CD4-positive, alpha-beta T cell treated with Interleukin-6 at 100 ng/mL for 8 hours (primary cell): ENCODE measurements around the gene ERAL1.
"Not testable (repeated sequence)": the region's sequence is repeated elsewhere in the genome, so short reads cannot be mapped to it uniquely, and the experiment has no call there.

Experiments
- DNase-seq: peaks from one replicate; pipeline ENCODE4 v3.0.0-alpha.2; 2020; ENCODE audit warnings: mixed read lengths, low spot score

ERAL1 gene

GRCh38 chr17:28854457-28855335, at the start of gene ERAL1:
ERAL1 (plus strand) TSS chr17:28855016; CDS start chr17:28855035, 19 bp downstream.
- peak; percentile 80 for DNase-seq

GRCh38 chr17:28807925-28808634, 46.7 kb upstream of the ERAL1 start:
- no peak for DNase-seq

DNA sequence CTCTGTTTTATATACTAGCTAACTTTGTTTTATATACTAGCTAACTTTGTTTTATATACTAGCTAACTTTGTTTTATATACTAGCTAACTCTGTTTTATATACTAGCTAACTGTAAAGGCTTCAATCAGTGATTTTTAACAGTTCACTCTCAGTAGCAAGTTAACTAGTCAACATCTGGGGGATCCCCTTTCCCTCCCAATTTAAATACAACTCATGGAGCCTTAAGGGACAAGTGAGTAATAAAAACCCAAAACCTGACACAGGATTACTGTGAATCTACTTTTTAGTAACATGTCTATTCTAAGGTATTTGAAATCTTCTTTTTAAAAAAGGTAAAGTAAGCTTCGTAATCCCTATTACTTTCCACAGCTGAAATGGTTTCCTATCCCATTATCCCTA, 44.4 kb upstream of the ERAL1 start:
- DNase-seq: no peak

DNA sequence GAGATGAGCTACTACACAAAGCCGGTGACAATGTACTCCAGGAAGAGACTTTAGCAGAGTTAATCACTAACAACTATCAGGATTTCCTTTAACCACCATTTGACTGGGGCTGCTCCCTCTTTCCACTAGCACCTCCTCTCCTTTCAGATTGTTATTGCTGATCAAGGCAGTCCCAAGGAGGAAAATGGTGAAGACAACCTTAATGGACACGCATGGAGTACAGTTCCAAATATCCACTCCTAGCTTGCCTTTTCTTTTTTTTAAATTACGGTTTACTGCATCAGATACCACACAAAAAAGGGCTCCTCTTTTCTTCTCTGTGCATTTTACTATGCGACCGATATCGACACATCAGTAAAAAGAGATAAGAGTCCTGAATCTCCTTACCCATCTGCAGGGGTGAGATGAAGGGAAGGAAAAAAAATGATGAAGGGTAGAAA, 43.1 kb upstream of the ERAL1 start:
- DNase-seq: peak; percentile 8

GRCh38 chr17:28812091-28812747, 42.6 kb upstream of the ERAL1 start:
- peak; percentile 96 for DNase-seq

GRCh38 chr17:28812748-28813377, 42.0 kb upstream of the ERAL1 start:
- peak; percentile 29 for DNase-seq

- DNase-seq: no peak
Observed at GRCh38 chr17:28816540-28816939, 38.3 kb upstream of the ERAL1 start.

GRCh38 chr17:28818819-28819221, 36.0 kb upstream of the ERAL1 start:
- no peak for DNase-seq

DNA sequence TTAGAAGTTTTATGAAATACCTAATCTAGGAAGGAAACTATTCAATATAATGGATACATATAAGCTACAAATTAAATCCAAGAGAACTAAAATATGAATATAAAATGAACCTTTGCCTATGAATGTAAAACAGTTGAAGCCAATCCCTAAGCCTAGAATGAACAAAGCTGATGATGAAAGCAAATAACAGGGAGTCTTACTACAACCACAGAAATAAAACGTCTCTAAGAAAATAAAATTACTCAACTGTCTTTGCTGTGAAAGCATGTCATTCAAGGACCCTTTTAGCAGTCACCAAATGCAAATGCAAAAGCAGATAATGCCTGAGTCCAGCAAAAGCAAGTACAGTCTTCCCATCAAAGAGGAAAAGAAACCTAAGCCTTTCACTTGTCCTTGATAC, 35.2 kb upstream of the ERAL1 start:
- no peak for DNase-seq

GRCh38 chr17:28827672-28828071, 27.1 kb upstream of the ERAL1 start:
- DNase-seq: no peak

- no peak for DNase-seq
Observed at GRCh38 chr17:28828294-28829040, 26.3 kb upstream of the ERAL1 start.

DNA sequence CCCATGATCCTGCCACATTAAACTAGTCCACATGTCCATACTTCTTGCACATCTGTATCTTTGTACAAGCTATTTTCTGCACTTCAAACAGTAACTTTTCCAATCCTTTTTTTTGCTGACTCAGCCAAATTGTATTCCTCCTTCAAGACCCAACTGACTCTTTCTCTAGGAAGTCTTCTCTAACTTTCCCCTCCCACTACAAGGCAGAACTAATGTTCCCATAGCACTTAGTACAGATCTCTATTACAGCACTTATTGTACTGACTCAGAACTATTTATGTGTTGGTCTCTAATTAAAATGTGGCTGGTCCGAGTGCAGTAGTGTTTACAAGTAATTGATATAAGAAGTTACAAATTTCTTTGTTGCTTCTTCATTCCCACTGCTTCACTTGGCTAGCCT, 20.4 kb upstream of the ERAL1 start:
- DNase-seq: no peak

DNA sequence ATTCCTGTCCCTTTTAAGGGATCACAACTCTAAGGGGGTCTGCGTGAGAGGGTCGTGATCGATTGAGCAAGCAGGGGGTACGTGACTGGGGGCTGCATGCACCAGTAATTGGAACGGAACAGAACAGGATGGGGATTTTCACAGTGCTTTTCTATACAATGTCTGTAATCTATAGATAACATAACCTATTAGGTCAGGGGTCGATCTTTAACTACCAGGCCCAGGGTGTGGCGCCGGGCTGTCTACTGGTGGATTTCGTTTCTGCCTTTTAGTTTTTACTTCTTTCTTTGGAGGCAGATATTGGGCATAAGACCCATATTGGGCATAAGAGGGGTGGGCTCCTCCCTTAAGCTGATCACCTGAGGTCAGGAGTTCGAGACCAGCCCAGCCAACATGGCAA, 18.3 kb upstream of the ERAL1 start:
- not testable (repeated sequence) for DNase-seq

DNA sequence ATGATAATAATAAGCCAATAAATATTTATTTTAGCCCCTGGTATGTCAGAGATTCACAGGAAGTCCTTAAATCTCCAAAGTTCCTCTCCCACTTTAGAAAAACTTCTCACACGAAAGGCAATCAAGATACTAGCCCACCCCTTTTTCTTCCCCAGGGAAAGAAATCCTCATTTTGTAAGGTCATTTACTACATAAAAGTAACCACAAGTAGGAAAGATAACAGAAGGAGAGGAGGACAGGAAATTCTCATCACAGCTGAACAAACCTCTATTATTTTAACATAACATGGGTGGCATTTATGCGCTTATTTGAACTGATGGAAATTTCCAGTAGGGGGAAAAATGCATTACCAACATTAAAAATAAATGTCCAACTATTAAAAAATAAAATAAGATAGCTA, 15.6 kb upstream of the ERAL1 start:
- no peak for DNase-seq

GRCh38 chr17:28841901-28842281, 12.9 kb upstream of the ERAL1 start:
- DNase-seq: no peak

DNA sequence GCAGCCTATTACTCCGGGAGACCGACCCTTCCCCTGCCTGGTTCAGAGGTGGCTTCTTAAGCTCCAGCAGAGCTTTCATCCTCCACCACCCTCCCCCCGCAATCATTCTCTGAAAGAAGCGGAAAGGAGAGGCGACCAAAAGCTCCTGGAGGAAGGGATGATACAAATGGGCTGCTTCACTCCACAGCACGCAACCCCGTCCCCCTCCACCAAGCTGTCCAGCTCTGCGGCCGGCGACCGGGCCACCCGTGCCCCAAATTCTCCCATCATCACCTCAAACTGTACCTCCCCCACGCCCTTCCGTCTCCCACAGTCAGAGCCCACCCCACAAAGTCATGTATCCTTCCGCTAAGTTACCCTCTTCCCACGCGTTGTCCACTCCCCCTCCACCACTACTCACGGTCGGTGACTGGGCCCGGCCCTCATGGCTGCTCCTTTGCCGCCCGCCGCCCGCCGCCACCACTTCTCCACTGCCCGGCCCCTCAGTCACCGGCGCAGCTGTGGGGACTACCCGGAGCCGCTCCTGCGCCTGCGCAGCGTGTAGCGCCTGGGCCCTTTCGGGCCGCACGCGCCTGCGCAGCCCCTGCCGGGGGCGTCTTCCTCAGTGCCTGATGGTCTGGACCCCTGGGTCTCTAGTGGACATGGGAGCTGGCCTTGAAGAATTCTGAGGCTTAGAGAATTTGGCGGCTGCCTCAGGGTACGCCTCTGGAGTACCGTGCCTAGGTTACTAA, 12.4 kb upstream of the ERAL1 start, which contains the start of gene FAM222B:
Gene FAM222B (minus strand): TSS at position 509 of the 731 bp plus-strand sequence. CDS start 76,123 bp downstream, outside the sequence.
- peak; percentile 84 for DNase-seq

GRCh38 chr17:28843816-28844148, 11.0 kb upstream of the ERAL1 start:
- DNase-seq: no peak

DNA sequence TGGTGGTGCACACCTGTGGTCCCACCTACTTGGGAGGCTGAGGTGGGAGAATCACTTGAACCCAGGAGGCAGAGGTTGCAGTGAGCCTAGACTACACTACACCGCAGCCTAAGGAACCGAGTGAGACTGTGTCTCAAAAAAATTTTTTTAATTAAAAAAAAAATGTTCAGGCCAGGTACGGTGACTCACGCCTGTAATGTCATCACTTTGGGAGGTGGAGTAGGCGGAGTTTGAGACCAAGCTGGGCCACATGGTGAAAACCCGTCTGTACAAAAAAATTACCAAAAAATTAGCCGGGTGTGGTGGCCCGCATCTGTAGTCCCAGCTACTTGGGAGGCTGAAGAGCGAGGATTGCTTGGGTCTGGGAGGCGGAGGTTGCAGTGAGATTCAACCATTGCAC, 8.6 kb upstream of the ERAL1 start:
- no peak for DNase-seq

DNA sequence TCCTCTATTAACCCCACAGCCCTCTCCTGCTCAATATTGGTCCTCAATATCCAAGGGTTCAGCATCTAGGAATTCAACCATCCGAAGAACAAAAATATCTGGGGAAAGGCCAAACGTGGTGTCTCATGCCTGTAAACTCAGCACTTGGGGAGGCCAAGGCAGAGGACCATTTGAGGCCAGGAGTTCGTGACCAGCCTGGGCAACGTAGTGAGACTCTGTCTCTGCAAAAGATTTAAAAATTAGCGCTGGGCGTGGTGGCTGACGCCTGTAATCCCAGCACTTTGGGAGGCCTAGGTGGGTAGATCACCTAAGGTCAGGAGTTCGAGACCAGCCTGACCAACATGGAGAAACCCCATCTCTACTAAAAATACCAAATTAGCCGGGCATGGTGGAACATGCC, 8.1 kb upstream of the ERAL1 start:
- DNase-seq: not testable (repeated sequence)

GRCh38 chr17:28848667-28849066, 6.1 kb upstream of the ERAL1 start:
- DNase-seq: peak; percentile 47

DNA sequence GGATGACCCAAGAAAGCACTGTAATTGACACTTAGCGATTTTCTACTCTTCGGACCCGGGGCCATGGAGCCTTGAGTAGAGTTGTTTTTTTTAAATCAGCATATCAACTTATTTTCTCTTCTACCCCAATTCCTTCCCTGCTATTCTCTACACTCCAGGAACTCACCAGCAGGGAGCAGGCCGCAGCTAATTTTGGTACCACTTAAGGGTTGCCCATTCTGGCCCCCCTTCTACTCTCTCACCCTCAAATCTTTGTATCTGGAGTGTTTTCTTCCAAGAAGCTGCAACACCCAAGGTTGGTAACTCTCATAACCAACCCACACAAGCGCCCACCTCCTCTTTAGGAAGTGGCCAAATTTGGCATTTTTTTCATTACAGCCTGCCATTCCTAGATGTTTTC, 5.5 kb upstream of the ERAL1 start:
- DNase-seq: no peak
